GM12874 (cell line): Measurements from ENCODE around the gene SEMA3G.

Experiments used
- CTCF ChIP-seq: IDR thresholded peaks from 2 replicates; pipeline ENCODE4 v1.5.1; 2011; ENCODE audit warnings: low read depth, mild to moderate bottlenecking, control low read depth, low read length, moderate library complexity; ENCODE audit not compliant: insufficient read depth

SEMA3G gene

GRCh38 chr3:52398670-52399081 lies 46.2 kb downstream of the SEMA3G start:
- no peak for TF ChIP-seq CTCF

DNA sequence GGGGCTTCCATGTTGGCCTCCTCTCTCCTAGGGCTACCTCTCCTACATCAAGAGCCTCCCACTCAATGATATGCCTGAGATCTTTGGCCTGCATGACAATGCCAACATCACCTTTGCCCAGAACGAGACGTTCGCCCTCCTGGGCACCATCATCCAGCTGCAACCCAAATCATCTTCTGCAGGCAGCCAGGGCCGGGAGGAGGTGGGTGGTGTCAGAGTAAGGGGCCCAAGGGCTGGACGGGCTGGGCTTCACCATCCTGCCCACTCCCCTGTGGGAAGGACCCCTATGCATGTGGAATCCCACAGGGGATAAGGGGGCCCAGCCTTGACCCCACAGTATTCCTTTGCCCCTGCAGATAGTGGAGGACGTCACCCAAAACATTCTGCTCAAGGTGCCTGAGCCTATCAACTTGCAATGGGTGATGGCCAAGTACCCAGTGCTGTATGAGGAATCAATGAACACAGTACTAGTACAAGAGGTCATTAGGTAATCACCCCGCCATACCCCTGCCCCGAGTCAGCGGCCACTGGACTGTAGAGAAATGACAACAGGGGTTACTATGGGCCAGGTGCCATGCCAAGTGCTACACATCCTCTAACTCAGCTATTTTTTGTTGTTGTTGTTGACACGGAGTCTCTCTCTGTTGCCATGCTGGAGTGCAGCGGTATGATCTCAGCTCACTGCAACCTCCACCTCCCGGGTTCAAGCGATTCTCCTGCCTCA lies 47.1 kb downstream of the SEMA3G start:
- TF ChIP-seq CTCF, result no peak

DNA sequence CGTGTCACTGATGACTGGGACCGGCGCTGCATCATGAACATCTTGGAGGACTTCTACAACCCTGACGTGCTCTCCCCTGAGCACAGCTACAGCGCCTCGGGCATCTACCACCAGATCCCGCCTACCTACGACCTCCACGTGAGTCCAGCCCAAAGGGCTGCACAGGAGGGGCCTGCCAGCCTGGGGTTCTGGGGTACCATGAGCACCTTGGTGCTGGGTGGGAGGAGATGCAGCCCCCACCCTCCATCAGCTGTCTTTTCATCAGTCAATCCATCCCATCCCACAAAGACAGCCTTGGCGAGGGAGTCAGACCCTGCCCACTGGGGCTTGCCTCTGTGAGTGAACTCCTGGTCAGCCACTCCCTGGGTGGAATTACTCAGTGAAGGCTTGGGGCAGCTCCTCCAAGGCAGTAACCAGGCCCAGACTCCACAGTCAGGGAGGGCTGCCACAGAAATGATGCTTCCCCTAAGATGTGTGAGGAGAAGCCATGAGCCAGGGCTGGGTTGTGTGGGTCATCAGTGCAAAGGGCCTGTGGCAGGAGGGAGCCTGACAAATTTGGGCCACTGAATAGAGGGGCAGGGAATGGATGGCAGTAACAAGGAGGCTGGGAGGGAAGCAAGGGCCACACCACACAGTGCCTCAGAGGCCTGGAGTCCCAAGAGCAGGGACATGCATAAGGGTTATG lies 47.9 kb downstream of the SEMA3G start:
- no peak for TF ChIP-seq CTCF

DNA sequence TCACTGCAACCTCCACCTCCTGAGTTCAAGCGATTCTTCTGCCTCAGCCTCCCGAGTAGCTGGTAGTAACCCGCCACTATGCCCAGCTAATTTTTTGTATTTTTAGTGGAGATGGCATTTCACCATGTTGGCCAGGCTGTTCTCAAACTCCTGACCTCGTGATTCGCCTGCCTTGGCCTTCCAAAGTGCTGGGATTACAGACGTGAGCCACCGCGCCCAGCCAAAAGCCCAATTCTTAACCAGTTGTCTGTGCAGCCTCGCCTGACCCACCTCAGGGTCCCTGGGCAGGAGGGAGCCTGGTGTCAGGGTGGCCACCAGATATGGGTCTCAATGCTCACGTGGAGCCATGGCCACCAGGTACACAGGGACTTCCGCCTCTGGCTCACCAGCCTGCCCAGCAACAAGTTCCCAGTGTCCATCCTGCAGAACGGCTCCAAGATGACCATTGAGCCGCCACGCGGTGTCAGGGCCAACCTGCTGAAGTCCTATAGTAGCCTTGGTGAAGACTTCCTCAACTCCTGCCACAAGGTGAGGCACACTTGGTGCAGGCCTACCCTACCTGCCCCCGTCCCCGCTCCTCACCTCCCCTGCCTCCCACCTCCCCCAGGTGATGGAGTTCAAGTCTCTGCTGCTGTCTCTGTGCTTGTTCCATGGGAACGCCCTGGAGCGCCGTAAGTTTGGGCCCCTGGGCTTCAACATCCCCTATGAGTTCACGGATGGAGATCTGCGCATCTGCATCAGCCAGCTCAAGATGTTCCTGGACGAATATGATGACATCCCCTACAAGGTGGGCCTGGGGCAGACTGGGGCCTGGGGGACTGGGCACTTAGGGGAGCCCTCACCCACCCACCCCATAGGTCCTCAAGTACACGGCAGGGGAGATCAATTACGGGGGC lies 48.6 kb downstream of the SEMA3G start:
- no peak for TF ChIP-seq CTCF

DNA sequence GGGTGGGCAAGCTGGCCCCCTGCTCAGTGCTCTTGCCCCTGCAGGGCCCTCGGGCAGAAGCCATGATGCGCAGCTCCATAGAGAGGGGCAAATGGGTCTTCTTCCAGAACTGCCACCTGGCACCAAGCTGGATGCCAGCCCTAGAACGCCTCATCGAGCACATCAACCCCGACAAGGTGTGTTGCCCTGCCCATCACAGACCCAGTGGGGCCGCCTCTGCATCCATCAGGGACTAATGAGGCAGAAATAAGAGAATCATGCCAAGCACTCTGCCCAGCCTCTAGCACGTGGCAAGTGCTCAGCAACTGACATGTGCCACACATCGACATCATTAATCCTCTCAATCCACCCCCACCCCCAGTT lies 49.4 kb downstream of the SEMA3G start:
- TF ChIP-seq CTCF, result no peak

DNA sequence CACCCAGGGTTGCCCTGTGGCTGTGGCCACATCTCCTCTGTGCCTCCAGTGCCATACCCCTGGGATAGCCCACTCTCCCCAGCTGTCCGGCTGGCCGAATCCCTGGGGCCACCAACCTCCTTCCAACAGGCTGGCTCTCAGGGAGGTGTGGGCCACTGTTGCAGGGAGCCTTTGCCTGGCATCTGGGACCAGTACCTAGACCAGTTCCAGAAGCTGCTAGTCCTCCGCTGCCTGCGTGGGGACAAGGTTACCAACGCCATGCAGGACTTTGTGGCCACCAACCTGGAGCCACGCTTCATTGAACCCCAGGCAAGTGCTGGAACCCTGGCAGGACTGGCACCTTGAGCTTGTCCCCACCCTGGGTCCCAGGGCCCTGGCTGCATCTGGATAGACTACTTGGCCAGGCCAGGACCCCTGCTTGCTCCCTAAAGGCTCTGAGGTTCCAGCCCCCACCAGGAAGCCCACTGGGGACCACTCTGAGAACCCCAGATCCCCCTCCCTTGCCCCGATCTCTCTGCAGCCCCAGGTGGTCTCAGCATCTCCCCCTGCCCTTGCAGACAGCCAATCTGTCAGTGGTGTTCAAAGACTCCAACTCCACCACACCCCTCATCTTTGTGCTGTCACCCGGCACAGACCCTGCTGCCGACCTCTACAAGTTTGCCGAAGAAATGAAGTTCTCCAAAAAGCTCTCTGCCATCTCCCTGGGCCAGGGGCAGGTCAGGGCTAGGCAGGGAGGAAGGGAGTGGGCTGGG lies 50.0 kb downstream of the SEMA3G start:
- TF ChIP-seq CTCF, result no peak
